Breast epithelium (tissue), 4 donors: ENCODE data around the gene ULK1. TPM values are rescaled to one million over a fixed set of nuclear protein-coding genes. Genes with fewer than 3 reads are reported as not detected.

ENCODE experiments used
- DNase-seq, 2 donors: peaks; one replicate each; pipeline ENCODE4 v3.0.0-alpha.2; 2019; ENCODE audit warnings: low spot score in 2 of 2
- H3K27ac ChIP-seq, 2 donors: fragments of 200-600 bp; sonication (generic) in 1 of 2; one replicate each; pipeline ENCODE4 v1.5.1; 2016 to 2019; ENCODE audit warnings: mild to moderate bottlenecking in 1 of 2
- H3K27me3 ChIP-seq, 2 donors: fragments of 200-600 bp; sonication (generic) in 1 of 2; one replicate each; pipeline versions ENCODE4 v1.5.1 to v1.6.0; 2017 to 2019; ENCODE audit warnings: control low read depth in 1 of 2, mild to moderate bottlenecking in 1 of 2
- H3K36me3 ChIP-seq: fragments of 200-600 bp; one replicate; pipeline ENCODE4 v1.5.1; 2019
- H3K4me1 ChIP-seq, 2 donors: fragments of 200-600 bp; sonication (generic); one replicate each; pipeline ENCODE4 v1.5.1; 2016 to 2019; ENCODE audit warnings: control low read depth in 1 of 2
- H3K4me3 ChIP-seq, 3 donors: fragments of 200-600 bp; sonication (generic); 1 replicate in 2 of 3; 2 replicates in 1 of 3; pipeline ENCODE4 v1.5.1; 2016 to 2019; ENCODE audit warnings: mild to moderate bottlenecking in 3 of 3, moderate library complexity in 2 of 3
- H3K9me3 ChIP-seq, 2 donors: fragments of 200-600 bp; sonication (generic) in 1 of 2; one replicate each; pipeline ENCODE4 v1.5.1; 2016 to 2019; ENCODE audit warnings: control low read depth in 1 of 2
- POLR2A ChIP-seq: fragments of 450-650 bp; IDR thresholded peaks from one replicate; pipeline ENCODE4 v1.6.1; 2016; ENCODE audit warnings: antibody characterized with exemption, mild to moderate bottlenecking, moderate library complexity
- POLR2AphosphoS5 ChIP-seq, 3 donors: sonication (generic); formaldehyde crosslinking; IDR thresholded peaks; one replicate each; pipeline ENCODE4 v1.6.1; 2017; ENCODE audit warnings: antibody characterized with exemption in 3 of 3
- intact Hi-C: fragments of 100-400 bp; cut with DNase I; formaldehyde crosslinking; loops from one replicate; pipeline ENCODE4 v1.15.1; 2023; ENCODE audit warnings: low total_unique reads
- total RNA-seq, 3 donors: library from RNA; depleted of rRNA; stranded (reverse); fragments of >200 nt; gene quantifications; one replicate each; pipeline ENCODE4 v1.1.0, GENCODE V29; 2016
- TF ChIP-seq, protein P1 (sequence below), 3 donors: fragments of 450-650 bp; IDR thresholded peaks; one replicate each; pipeline ENCODE4 v1.5.1; 2016 to 2017; ENCODE audit warnings: antibody characterized with exemption in 3 of 3, mild to moderate bottlenecking in 3 of 3, moderate library complexity in 3 of 3

Gene ULK1
- total RNA-seq, 3 donors from 2014 or later, result 14.8 to 18.6 (median 17.0) TPM

DNA sequence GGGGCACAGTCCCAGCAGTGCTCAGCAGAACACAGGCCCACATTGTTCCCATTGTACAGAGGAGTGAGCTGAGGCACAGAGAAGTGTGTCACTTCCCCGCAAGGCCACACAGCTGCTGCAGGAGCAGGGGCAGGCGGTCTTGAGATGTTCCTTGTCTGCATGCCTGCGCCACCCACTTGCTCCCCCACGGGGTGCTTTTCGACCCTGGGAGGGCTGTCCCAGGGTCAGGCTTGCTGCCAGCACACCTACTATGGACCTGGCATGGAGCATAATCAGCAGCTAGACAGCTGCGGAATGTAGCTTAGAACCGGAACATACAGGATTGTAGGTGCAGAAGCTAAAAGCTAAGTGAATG lies 47.5 kb downstream of the ULK1 start:
- Histone ChIP-seq H3K9me3 (no peaks in the 10 kb centered on the region), H3K36me3 (no peaks in the 10 kb centered on the region), H3K27me3 (no peaks in the 10 kb centered on the region), H3K4me3 (no peak overlapping the region), H3K4me1 (no peaks in the 10 kb centered on the region), H3K27ac (no peak overlapping the region)
- DNase-seq, result no peak
- intact Hi-C loops, result no loop called here
- TF ChIP-seq POLR2AphosphoS5 (IDR thresholded peaks at IDR 0.05) (no peak), POLR2A (no peak)
- TF ChIP-seq, protein P1, sequence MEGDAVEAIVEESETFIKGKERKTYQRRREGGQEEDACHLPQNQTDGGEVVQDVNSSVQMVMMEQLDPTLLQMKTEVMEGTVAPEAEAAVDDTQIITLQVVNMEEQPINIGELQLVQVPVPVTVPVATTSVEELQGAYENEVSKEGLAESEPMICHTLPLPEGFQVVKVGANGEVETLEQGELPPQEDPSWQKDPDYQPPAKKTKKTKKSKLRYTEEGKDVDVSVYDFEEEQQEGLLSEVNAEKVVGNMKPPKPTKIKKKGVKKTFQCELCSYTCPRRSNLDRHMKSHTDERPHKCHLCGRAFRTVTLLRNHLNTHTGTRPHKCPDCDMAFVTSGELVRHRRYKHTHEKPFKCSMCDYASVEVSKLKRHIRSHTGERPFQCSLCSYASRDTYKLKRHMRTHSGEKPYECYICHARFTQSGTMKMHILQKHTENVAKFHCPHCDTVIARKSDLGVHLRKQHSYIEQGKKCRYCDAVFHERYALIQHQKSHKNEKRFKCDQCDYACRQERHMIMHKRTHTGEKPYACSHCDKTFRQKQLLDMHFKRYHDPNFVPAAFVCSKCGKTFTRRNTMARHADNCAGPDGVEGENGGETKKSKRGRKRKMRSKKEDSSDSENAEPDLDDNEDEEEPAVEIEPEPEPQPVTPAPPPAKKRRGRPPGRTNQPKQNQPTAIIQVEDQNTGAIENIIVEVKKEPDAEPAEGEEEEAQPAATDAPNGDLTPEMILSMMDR (IDR thresholded peaks at IDR 0.05), result no peak

DNA sequence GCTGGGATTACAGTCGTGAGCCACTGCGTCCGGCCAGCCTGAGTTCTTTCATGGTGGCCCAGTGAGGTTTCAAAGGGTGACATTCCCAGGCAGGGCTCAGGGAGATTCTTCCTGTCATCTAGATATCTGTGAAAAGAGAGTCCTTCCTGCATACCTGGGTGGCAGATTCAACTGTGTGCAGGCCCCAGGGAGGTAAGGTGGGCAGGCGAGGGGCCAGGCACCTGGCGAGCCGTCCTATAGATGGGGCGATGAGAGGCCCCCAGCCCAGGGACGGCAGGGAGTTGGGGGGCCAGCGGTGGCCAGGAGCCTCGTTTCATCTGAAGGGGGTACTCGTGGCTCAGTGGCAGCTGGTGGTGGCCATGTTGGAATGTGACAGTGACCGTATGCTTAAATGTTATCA lies 48.2 kb downstream of the ULK1 start:
- peak in 1 of 2 donors; percentile 46 for DNase-seq
- intact Hi-C loops, result no loop called here
- no peak overlapping the region for H3K4me3 ChIP-seq
- H3K9me3 ChIP-seq, result no peaks in the 10 kb centered on the region
- H3K27me3 ChIP-seq, result no peaks in the 10 kb centered on the region
- H3K4me1 ChIP-seq, result no peaks in the 10 kb centered on the region
- TF ChIP-seq, protein P1 (IDR thresholded peaks at IDR 0.05), result no peak
- TF ChIP-seq POLR2A (no peak), POLR2AphosphoS5 (IDR thresholded peaks at IDR 0.05) (no peak)
- H3K27ac ChIP-seq, result no peak overlapping the region
- no peaks in the 10 kb centered on the region for H3K36me3 ChIP-seq

DNA sequence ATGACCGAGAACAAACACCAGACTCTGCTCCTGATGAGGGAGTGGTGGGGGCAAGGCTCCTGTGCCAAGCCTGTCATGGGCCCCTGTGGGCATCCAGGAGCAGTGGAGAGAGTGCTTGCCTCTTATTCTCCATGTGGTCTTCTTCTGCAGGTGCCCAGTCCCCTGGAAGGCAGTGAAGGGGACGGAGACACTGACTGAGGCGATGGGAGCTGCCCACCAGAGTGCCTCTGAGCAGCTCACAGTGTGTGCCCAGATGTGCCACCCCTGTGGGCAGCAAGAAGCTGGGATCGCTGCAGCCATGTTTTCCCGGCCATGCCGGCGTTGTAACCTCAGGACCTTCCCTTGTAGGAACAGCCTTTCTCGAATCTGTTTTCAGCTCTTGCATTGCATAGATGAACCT lies 49.0 kb downstream of the ULK1 start:
- DNase-seq, result peak in 1 of 2 donors; percentile 37
- H3K4me1 ChIP-seq, result no peaks in the 10 kb centered on the region
- intact Hi-C loops, result no loop called here
- no peak overlapping the region for H3K27ac ChIP-seq
- no peak overlapping the region for H3K4me3 ChIP-seq
- no peaks in the 10 kb centered on the region for H3K27me3 ChIP-seq
- TF ChIP-seq, protein P1 (IDR thresholded peaks at IDR 0.05), result no peak
- TF ChIP-seq POLR2AphosphoS5 (IDR thresholded peaks at IDR 0.05) (no peak), POLR2A (no peak)
- no peaks in the 10 kb centered on the region for H3K36me3 ChIP-seq
- no peaks in the 10 kb centered on the region for H3K9me3 ChIP-seq

DNA sequence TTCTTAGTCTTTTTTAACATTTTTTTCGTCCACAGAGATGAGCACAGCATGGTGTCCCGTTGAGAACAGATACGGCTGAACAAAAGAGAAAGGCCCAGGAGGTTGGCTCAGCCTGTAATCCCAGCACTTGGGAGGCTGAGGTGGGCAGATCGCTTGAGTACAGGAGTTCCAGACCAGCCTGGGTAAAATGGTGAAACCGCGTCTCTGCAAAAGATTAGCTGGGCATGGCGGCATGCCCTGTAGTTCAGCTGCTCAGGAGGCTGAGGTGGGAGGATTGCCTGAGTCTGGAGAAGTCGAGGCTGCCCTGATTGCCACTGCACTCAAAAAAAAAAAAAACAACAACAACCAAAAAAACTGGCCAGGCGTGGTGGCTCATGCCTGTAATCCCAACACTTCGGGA lies 49.5 kb downstream of the ULK1 start:
- DNase-seq, result peak in 1 of 2 donors; percentile 10
- Histone ChIP-seq H3K36me3 (no peaks in the 10 kb centered on the region), H3K27ac (no peak overlapping the region), H3K4me3 (no peak overlapping the region), H3K9me3 (no peaks in the 10 kb centered on the region), H3K27me3 (no peaks in the 10 kb centered on the region), H3K4me1 (no peaks in the 10 kb centered on the region)
- intact Hi-C loops, result no loop called here
- TF ChIP-seq POLR2A (no peak), POLR2AphosphoS5 (IDR thresholded peaks at IDR 0.05) (no peak)
- TF ChIP-seq, protein P1 (IDR thresholded peaks at IDR 0.05), result no peak

DNA sequence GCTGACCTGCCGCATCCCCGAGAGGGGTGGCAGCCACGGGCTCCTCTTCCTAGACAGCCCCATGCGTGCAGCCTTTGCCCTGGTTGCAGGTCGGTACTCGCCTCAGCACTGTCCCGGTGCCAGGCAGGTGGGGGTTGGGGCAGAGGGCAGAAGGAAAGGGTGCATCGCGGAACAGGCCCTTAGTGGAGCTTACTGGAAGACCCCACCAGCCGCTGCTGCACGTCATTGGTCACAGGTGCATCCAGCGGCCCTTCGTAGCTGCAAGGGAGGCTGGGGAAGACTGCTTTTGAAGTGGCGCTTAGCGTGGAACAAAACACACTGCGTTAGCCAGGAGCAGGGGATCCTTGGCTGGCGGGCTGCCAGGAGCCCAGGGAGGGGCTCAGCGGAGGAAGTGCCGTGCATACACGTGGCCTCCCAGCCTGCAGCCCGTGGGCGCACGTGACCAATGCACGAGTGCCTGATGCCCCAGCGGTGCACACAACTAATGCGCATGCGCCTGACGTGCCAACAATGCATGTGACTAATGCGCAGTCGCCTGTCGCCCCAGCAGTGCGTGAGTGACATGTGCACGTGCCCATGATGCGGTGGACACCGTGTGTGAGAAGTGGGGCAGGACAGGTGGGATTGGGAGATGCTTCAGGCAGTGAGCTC lies 50.3 kb downstream of the ULK1 start:
- H3K27ac ChIP-seq, result no peak overlapping the region
- H3K4me1 ChIP-seq, result no peaks in the 10 kb centered on the region
- H3K9me3 ChIP-seq, result no peaks in the 10 kb centered on the region
- intact Hi-C loops, result no loop called here
- no peak for TF ChIP-seq POLR2AphosphoS5 (IDR thresholded peaks at IDR 0.05)
- TF ChIP-seq, protein P1 (IDR thresholded peaks at IDR 0.05), result no peak
- TF ChIP-seq POLR2A, result no peak
- no peaks in the 10 kb centered on the region for H3K36me3 ChIP-seq
- H3K27me3 ChIP-seq, result no peaks in the 10 kb centered on the region
- H3K4me3 ChIP-seq, result no peak overlapping the region
- DNase-seq, result peak; percentile 11 to 47
